Endothelial cell of umbilical vein (primary cell): Measurements from ENCODE around the gene PIGM. TPM values are rescaled to one million over a fixed set of nuclear protein-coding genes. Genes with fewer than 3 reads are reported as not detected.

Experiments
- BruUV-seq: library from RNA; stranded (reverse); fragments of 400-500 nt; replicated peaks from 2 replicates; lab custom pipeline; 2021; lab: Mats Ljungman, UMichigan
- CTCF ChIA-PET: fragments of 300-600, 350-600 bp; sonication (Branson Sonifier 250); formaldehyde crosslinking; loops from one replicate; lab custom pipeline; 2021; ENCODE audit warnings: antibody characterized with exemption, inconsistent platforms; lab: Charles Lee
- POLR2A ChIA-PET: fragments of 300-600, 350-600 bp; sonication (Branson Sonifier 250); formaldehyde crosslinking; loops from one replicate; lab custom pipeline; 2021; ENCODE audit warnings: antibody characterized with exemption, inconsistent platforms; lab: Charles Lee
- DNase-seq: peaks from one replicate; pipeline ENCODE4 v3.0.0-alpha.2; 2011; ENCODE audit warnings: low read depth, low spot score
- FAIRE-seq: peaks from 2 replicates; lab custom pipeline; 2011; peaks lifted over from hg19 to GRCh38; lab: Jason Lieb, UNC
- H2AFZ ChIP-seq: 2 replicates; pipeline ENCODE4 v1.6.0; 2012; ENCODE audit warnings: low read depth, low read length, control low read depth, inconsistent platforms
- H3K27ac ChIP-seq: 2 replicates; pipeline ENCODE4 v1.5.1; 2011; ENCODE audit warnings: low read depth, mild to moderate bottlenecking, control low read depth, low read length, moderate library complexity; ENCODE audit not compliant: insufficient read depth
- H3K27me3 ChIP-seq, 2 experiments: 2 replicates each; pipeline versions ENCODE4 v1.6.0 to v1.6.1; 2011; ENCODE audit warnings: low read length in 2 of 2, mixed read lengths in 1 of 2; ENCODE audit not compliant: control insufficient read depth in 2 of 2, insufficient read depth in 2 of 2
- H3K36me3 ChIP-seq, 2 experiments: 2 replicates in 1 of 2; 3 replicates in 1 of 2; pipeline ENCODE4 v1.5.1; 2011; ENCODE audit warnings: low read length in 2 of 2, mild to moderate bottlenecking in 1 of 2, moderate library complexity in 1 of 2; ENCODE audit not compliant: control insufficient read depth in 2 of 2, insufficient read depth in 2 of 2; ENCODE audit errors: extremely low read depth in 1 of 2
- H3K4me1 ChIP-seq: 3 replicates; pipeline ENCODE4 v1.5.1; 2011; ENCODE audit warnings: mild to moderate bottlenecking, low read length; ENCODE audit not compliant: control insufficient read depth, insufficient read depth; ENCODE audit errors: extremely low read depth
- H3K4me2 ChIP-seq: 2 replicates; pipeline ENCODE4 v1.6.1; 2011; ENCODE audit warnings: low read length, control low read depth, mixed read lengths; ENCODE audit not compliant: insufficient read depth
- H3K4me3 ChIP-seq, 3 experiments: fragments of 200-600 bp in 1 of 3; sonication (generic), shearing (Covaris generic) in 1 of 3; replicated peaks in 1 of 3; 2 replicates each; pipeline ENCODE4 v1.5.1; 2011 to 2016; ENCODE audit warnings: control low read depth in 3 of 3, low read length in 3 of 3, mild to moderate bottlenecking in 2 of 3, inconsistent platforms in 1 of 3, low read depth in 1 of 3, moderate library complexity in 1 of 3; ENCODE audit not compliant: insufficient read depth in 1 of 3
- H3K79me2 ChIP-seq: 2 replicates; pipeline ENCODE4 v1.6.0; 2012; ENCODE audit warnings: low read length, inconsistent platforms; ENCODE audit not compliant: control insufficient read depth, insufficient read depth
- H3K9ac ChIP-seq: replicated peaks from 2 replicates; pipeline ENCODE3; 2011; ENCODE audit warnings: low read length, control low read depth; ENCODE audit not compliant: insufficient read depth; ENCODE audit errors: extremely low read depth
- H3K9me1 ChIP-seq: replicated peaks from 3 replicates; pipeline ENCODE4 v1.6.0; 2011; ENCODE audit warnings: mild to moderate bottlenecking, low read length; ENCODE audit not compliant: control insufficient read depth, insufficient read depth; ENCODE audit errors: extremely low read depth
- H3K9me3 ChIP-seq: replicated peaks from 2 replicates; pipeline ENCODE4 v1.5.1; 2012; ENCODE audit warnings: low read length, inconsistent platforms; ENCODE audit not compliant: control insufficient read depth, insufficient read depth
- H4K20me1 ChIP-seq: replicated peaks from 2 replicates; pipeline ENCODE3; 2011; ENCODE audit warnings: mild to moderate bottlenecking, low read length; ENCODE audit not compliant: control insufficient read depth, insufficient read depth; ENCODE audit errors: extremely low read depth
- CTCF ChIP-seq, 2 donors: IDR thresholded peaks; 1 replicate in 1 of 2; 2 replicates in 1 of 2; pipeline ENCODE4 v1.5.1; 2011; ENCODE audit warnings: low read length in 2 of 2, mild to moderate bottlenecking in 2 of 2, moderate library complexity in 2 of 2, control low read depth in 1 of 2, inconsistent platforms in 1 of 2, low read depth in 1 of 2; ENCODE audit not compliant: insufficient read depth in 1 of 2; ENCODE audit errors: extremely low read depth in 1 of 2
- EZH2 ChIP-seq: IDR thresholded peaks from 2 replicates; pipeline ENCODE4 v1.6.1; 2012; ENCODE audit warnings: borderline replicate concordance, low read depth, mild to moderate bottlenecking, moderate library complexity, low read length, inconsistent platforms; ENCODE audit not compliant: severe bottlenecking
- FOS ChIP-seq: IDR thresholded peaks from 2 replicates; pipeline ENCODE4 v1.6.1; 2011; ENCODE audit warnings: mild to moderate bottlenecking, low read length, moderate library complexity, borderline replicate concordance; ENCODE audit not compliant: insufficient read depth
- GATA2 ChIP-seq: IDR thresholded peaks from 2 replicates; pipeline ENCODE4 v1.7.0; 2011; ENCODE audit warnings: low read depth, mild to moderate bottlenecking, moderate library complexity, mixed read lengths, low read length; ENCODE audit not compliant: insufficient read length, insufficient read depth
- JUN ChIP-seq: IDR thresholded peaks from 2 replicates; pipeline ENCODE4 v1.6.1; 2011; ENCODE audit warnings: borderline replicate concordance, low read depth; ENCODE audit not compliant: insufficient read length, insufficient read depth
- MAX ChIP-seq: IDR thresholded peaks from 2 replicates; pipeline ENCODE4 v1.6.1; 2011; ENCODE audit not compliant: insufficient read depth, insufficient read length
- MYC ChIP-seq: IDR thresholded peaks from one replicate; pipeline ENCODE4 v1.6.1; 2011; ENCODE audit warnings: mild to moderate bottlenecking, low read depth, low read length
- POLR2A ChIP-seq: IDR thresholded peaks from 2 replicates; pipeline ENCODE4 v1.6.1; 2012; ENCODE audit warnings: low read depth, mild to moderate bottlenecking, control low read depth, low read length
- POLR2AphosphoS5 ChIP-seq: IDR thresholded peaks from 2 replicates; pipeline ENCODE4 v1.6.1; 2012; ENCODE audit warnings: low read depth, mild to moderate bottlenecking, control low read depth, low read length, moderate library complexity; ENCODE audit not compliant: insufficient read depth
- dilution Hi-C: fragments of 300-500 bp; cut with MboI; formaldehyde crosslinking; loops from one replicate; pipeline ENCODE4 v1.15.0; 2019; ENCODE audit warnings: low sequenced_read_pairs; ENCODE audit not compliant: extremely low pct_ligation_motif_present
- intact Hi-C: fragments of 100-400 bp; cut with micrococcal nuclease; formaldehyde crosslinking; loops from one replicate; pipeline ENCODE4 v1.10.0; 2022
- polyA plus RNA-seq, 4 experiments: library from polyadenylated mRNA; depleted of rRNA in 3 of 4; stranded (reverse) in 3 of 4; unstranded in 1 of 4; fragments of >200 nt; gene quantifications; 2 replicates each; pipeline versions ENCODE4 v1.2.1 to v1.2.3, GENCODE V29; 2011 to 2012; ENCODE audit warnings: missing spikeins in 1 of 4
- total RNA-seq: library from RNA; stranded (reverse); gene quantifications from 2 replicates; pipeline ENCODE4 v1.2.3, GENCODE V29; 2021

PIGM gene
- total and polyA plus RNA-seq, 2 donors (not counting 3 experiments of a cell fraction or from before 2014, with no cell fraction given): 3.4 to 5.4 TPM

- no peaks in the 10 kb centered on the region for H3K36me3 ChIP-seq
- no TSS peak for BruUV-seq
- H2AFZ ChIP-seq: no peak overlapping the region
- H3K9me1 ChIP-seq: no peaks in the 10 kb centered on the region
- no peaks in the 10 kb centered on the region for H3K4me1 ChIP-seq
- DNase-seq (no peak), FAIRE-seq (no peak)
- H3K4me2 ChIP-seq: no peak overlapping the region
- no peak overlapping the region for H3K27ac ChIP-seq
- intact Hi-C loops: no loop called here
- H3K4me3 ChIP-seq: no peak overlapping the region
- no peaks in the 10 kb centered on the region for H4K20me1 ChIP-seq
- ChIA-PET CTCF (interaction anchor here (1.1 kb wide), 1 partner anchor 36 kb away, joined by 3 read pairs; no protein-coding TSS in a partner anchor), POLR2A (no interaction called here)
- H3K9ac ChIP-seq: no peak overlapping the region
- H3K27me3 ChIP-seq: peaks cover 14 to 24% of the 10 kb centered on the region in 2 experiments
- no peak for TF ChIP-seq POLR2AphosphoS5
- TF ChIP-seq MYC: no peak
- no peak for TF ChIP-seq JUN
- TF ChIP-seq FOS: no peak
- TF ChIP-seq CTCF (IDR thresholded peaks at IDR 0.05; ENCODE audit: extremely low read depth in 1 of 2, insufficient read depth in 1 of 2, low read depth in 1 of 2, low read length in 2 of 2): no peak
- TF ChIP-seq GATA2: no peak
- no peak for TF ChIP-seq POLR2A
- no peak for TF ChIP-seq EZH2
- TF ChIP-seq MAX: no peak
- no peaks in the 10 kb centered on the region for H3K79me2 ChIP-seq
- no peaks in the 10 kb centered on the region for H3K9me3 ChIP-seq
- dilution Hi-C loops: no loop called here
Observed at GRCh38 chr1:160043543-160043942, 11.8 kb upstream of the PIGM start.
